Testis (tissue), 3 donors: ENCODE data around the gene MOK. TPM values are rescaled to one million over a fixed set of nuclear protein-coding genes. Genes with fewer than 3 reads are reported as not detected.

Experiments used
- DNase-seq: peaks from one replicate; pipeline ENCODE4 v3.0.0-alpha.2; 2019
- H3K27ac ChIP-seq, 2 donors: fragments of 200-600 bp; sonication (generic); one replicate each; pipeline ENCODE4 v1.5.1; 2019
- H3K27me3 ChIP-seq: fragments of 200-600 bp; sonication (generic); one replicate; pipeline ENCODE4 v1.5.1; 2019
- H3K36me3 ChIP-seq: fragments of 200-600 bp; sonication (generic); one replicate; pipeline ENCODE4 v1.5.1; 2017; ENCODE audit warnings: low read depth; ENCODE audit errors: missing control alignments
- H3K4me1 ChIP-seq: fragments of 200-600 bp; sonication (generic); one replicate; pipeline ENCODE4 v1.5.1; 2019
- H3K4me3 ChIP-seq, 2 donors: fragments of 200-600 bp; sonication (generic); one replicate each; pipeline ENCODE4 v1.5.1; 2017 to 2019
- H3K9me3 ChIP-seq: fragments of 200-600 bp; sonication (generic); one replicate; pipeline ENCODE4 v1.5.1; 2017
- CTCF ChIP-seq, 3 experiments: fragments of 450-650 bp in 2 of 3; fragments of 200-600 bp in 1 of 3; sonication (generic) in 1 of 3; IDR thresholded peaks; one replicate each; pipeline ENCODE4 v1.5.1; 2016 to 2019; ENCODE audit warnings: antibody characterized with exemption in 3 of 3, mild to moderate bottlenecking in 2 of 3, moderate library complexity in 1 of 3
- POLR2A ChIP-seq: fragments of 450-650 bp; IDR thresholded peaks from one replicate; pipeline ENCODE4 v1.6.1; 2017; ENCODE audit warnings: antibody characterized with exemption, mild to moderate bottlenecking, moderate library complexity
- WGBS, 2 donors: methylation state at CpG; one replicate each; pipeline ENCODE4 v1.1.5; 2018; 5-methylcytosine and 5-hydroxymethylcytosine counted together
- intact Hi-C: fragments of 100-400 bp; cut with DNase I; formaldehyde crosslinking; loops from one replicate; pipeline ENCODE4 v1.15.1; 2023; ENCODE audit warnings: low total_unique reads
- polyA plus RNA-seq: library from polyadenylated mRNA; stranded (reverse); fragments of 350-450 nt; fragmentation: Illumina TruSeq; extraction: RNeasy Lipid Tissue Mini Kit (QIAGEN cat#74804); gene quantifications from one replicate; pipeline ENCODE4 v1.2.3, GENCODE V29; 2014; ENCODE audit warnings: low read depth, low replicate concordance; ENCODE audit not compliant: insufficient read depth
- total RNA-seq, 2 donors: library from RNA; depleted of rRNA; stranded (reverse); fragments of >200 nt; gene quantifications; one replicate each; pipeline ENCODE4 v1.2.3, GENCODE V29; 2016

Gene MOK
- total and polyA plus RNA-seq, 3 donors from 2014 or later = 157 to 188 (median 171) TPM

- H3K27ac ChIP-seq = no peak overlapping the region
- H3K4me3 ChIP-seq = no peak overlapping the region
- H3K4me1 ChIP-seq = peaks cover 7% of the 10 kb centered on the region
- no peak for TF ChIP-seq POLR2A
- TF ChIP-seq CTCF (IDR thresholded peaks at IDR 0.05) = no peak
- H3K27me3 ChIP-seq = no peaks in the 10 kb centered on the region
- WGBS, 2 donors = 83 to 90% methylated on average over 4 of the region's 4 CpGs
- H3K9me3 ChIP-seq = no peaks in the 10 kb centered on the region
- H3K36me3 ChIP-seq = no peaks in the 10 kb centered on the region
- intact Hi-C loops = loop anchor here (5.0 kb wide), 1 partner anchor 74 kb away; no protein-coding TSS in a partner anchor
- no peak for DNase-seq
Observed at GRCh38 chr14:102238131-102238530, 66.8 kb downstream of the MOK start.

- Histone ChIP-seq H3K27me3 (no peaks in the 10 kb centered on the region), H3K36me3 (no peaks in the 10 kb centered on the region), H3K4me1 (peaks cover 7% of the 10 kb centered on the region), H3K9me3 (no peaks in the 10 kb centered on the region), H3K4me3 (no peak overlapping the region), H3K27ac (peak overlapping the region; percentile 71 to 83)
- no peak for DNase-seq
- TF ChIP-seq CTCF (IDR thresholded peaks at IDR 0.05) (no peak), POLR2A (no peak)
- WGBS, 2 donors = 90 to 100% methylated on average over 8 to 12 of the region's 12 CpGs
- intact Hi-C loops = loop anchor here (5.0 kb wide), 1 partner anchor 76 kb away; no protein-coding TSS in a partner anchor
Observed at GRCh38 chr14:102236026-102236425, 68.9 kb downstream of the MOK start.

GRCh38 chr14:102235275-102235897 is 69.6 kb downstream of the MOK start:
- no peaks in the 10 kb centered on the region for H3K27me3 ChIP-seq
- H3K4me1 ChIP-seq = peaks cover 7% of the 10 kb centered on the region
- TF ChIP-seq POLR2A (no peak), CTCF (IDR thresholded peaks at IDR 0.05) (peak; percentile 78 to 90 (median 86))
- H3K36me3 ChIP-seq = no peaks in the 10 kb centered on the region
- WGBS, 2 donors = 44 to 58% methylated on average over 19 of the region's 19 CpGs
- intact Hi-C loops = loop anchor here (5.0 kb wide), 1 partner anchor 77 kb away; no protein-coding TSS in a partner anchor
- H3K9me3 ChIP-seq = no peaks in the 10 kb centered on the region
- peak overlapping the region; percentile 71 to 83 for H3K27ac ChIP-seq
- H3K4me3 ChIP-seq = peak overlapping the region; percentile 22 to 33
- peak; percentile 94 for DNase-seq

GRCh38 chr14:102234331-102235264 is 70.4 kb downstream of the MOK start:
- DNase-seq = peak; percentile 54
- H3K4me3 ChIP-seq = peak overlapping the region; percentile 22 to 33

More at GRCh38 chr14:102234331-102235264, 70.4 kb downstream of the MOK start:
- peaks cover 7% of the 10 kb centered on the region for H3K4me1 ChIP-seq
- intact Hi-C loops = loop anchor here (5.0 kb wide), 1 partner anchor 78 kb away; no protein-coding TSS in a partner anchor
- H3K27ac ChIP-seq = peak overlapping the region; percentile 71 to 83
- no peaks in the 10 kb centered on the region for H3K27me3 ChIP-seq
- H3K36me3 ChIP-seq = no peaks in the 10 kb centered on the region
- TF ChIP-seq POLR2A (no peak), CTCF (IDR thresholded peaks at IDR 0.05) (no peak)
- H3K9me3 ChIP-seq = no peaks in the 10 kb centered on the region
- 44 to 47% methylated on average over 34 of the region's 34 CpGs for WGBS, 2 donors
